Activated CD8-positive, alpha-beta memory T cell treated with anti-CD3 and anti-CD28 coated beads, Interleukin-2, amount 50 U/mL, for 24 hours (primary cell): ENCODE measurements around the gene FUNDC2.

Source experiments
- DNase-seq: peaks from one replicate; pipeline ENCODE4 v3.0.0-alpha.2; 2020; ENCODE audit errors: extremely low read depth

Gene FUNDC2

GRCh38 chrX:155023907-155024833, 2.5 kb upstream of the FUNDC2 start:
- no peak for DNase-seq

GRCh38 chrX:155026420-155026726, 271 bp upstream of the FUNDC2 start:
- DNase-seq = no peak

- no peak for DNase-seq
Measured at GRCh38 chrX:155027509-155028066, 944 bp downstream of the FUNDC2 start.

GRCh38 chrX:155028129-155028528, 1.5 kb downstream of the FUNDC2 start:
- DNase-seq = no peak

GRCh38 chrX:155028877-155029291, 2.2 kb downstream of the FUNDC2 start:
- DNase-seq = no peak

GRCh38 chrX:155031657-155032056, 5.0 kb downstream of the FUNDC2 start:
- no peak for DNase-seq

- DNase-seq = no peak
Measured at GRCh38 chrX:155035688-155036087, 9.0 kb downstream of the FUNDC2 start.

GRCh38 chrX:155046129-155046810, 19.6 kb downstream of the FUNDC2 start:
- no peak for DNase-seq

GRCh38 chrX:155046811-155047528, 20.3 kb downstream of the FUNDC2 start:
- no peak for DNase-seq

- no peak for DNase-seq
Measured at GRCh38 chrX:155048977-155049619, 22.5 kb downstream of the FUNDC2 start.

- DNase-seq = no peak
Measured at GRCh38 chrX:155052738-155053498, 26.3 kb downstream of the FUNDC2 start.

- DNase-seq = no peak
Measured at GRCh38 chrX:155053656-155054055, 27.0 kb downstream of the FUNDC2 start.

GRCh38 chrX:155054255-155054654, 27.6 kb downstream of the FUNDC2 start:
- DNase-seq = no peak

GRCh38 chrX:155055494-155055893, 28.9 kb downstream of the FUNDC2 start:
- no peak for DNase-seq

- DNase-seq = no peak
Measured at GRCh38 chrX:155056471-155056870, 29.8 kb downstream of the FUNDC2 start.

- no peak for DNase-seq
Measured at GRCh38 chrX:155056877-155057792, 30.5 kb downstream of the FUNDC2 start.

GRCh38 chrX:155061760-155062159, 35.1 kb downstream of the FUNDC2 start:
- no peak for DNase-seq

- no peak for DNase-seq
Measured at GRCh38 chrX:155065035-155065734, 38.5 kb downstream of the FUNDC2 start.

GRCh38 chrX:155068165-155068564, 41.5 kb downstream of the FUNDC2 start:
- DNase-seq = no peak
